ENCODE data around the gene DUS4L. TPM values are rescaled to one million over a fixed set of nuclear protein-coding genes. Genes with fewer than 3 reads are reported as not detected.

DUS4L gene
- total RNA-seq, 1 donor: 5.4 TPM

DNA sequence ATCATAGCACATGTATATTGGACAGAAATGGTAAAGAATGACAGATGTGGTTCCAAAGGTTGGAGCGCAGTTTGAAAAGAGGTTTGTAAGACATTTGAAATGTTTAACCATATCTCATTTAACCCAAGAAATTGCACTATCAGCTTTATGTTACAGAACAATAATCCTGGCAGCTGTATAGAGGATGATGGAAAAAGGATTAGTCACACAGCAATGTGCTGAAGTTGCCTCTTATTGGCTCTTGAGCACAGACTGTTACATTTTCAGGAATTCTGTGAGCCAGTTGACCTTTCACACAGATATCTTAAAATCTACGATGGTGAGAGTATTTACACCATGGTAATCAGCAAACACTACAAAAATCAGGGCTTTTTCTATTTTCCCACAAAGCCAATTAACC, 3.9 kb upstream of the DUS4L start:
- Histone ChIP-seq H3K4me2 (ENCODE audit: insufficient read depth, low read length) (peak overlapping the region; percentile 44), H3K9me3 (ENCODE audit: low read depth, low read length) (no peaks in the 10 kb centered on the region), H3K27me3 (ENCODE audit: insufficient read depth, low read length) (no peaks in the 10 kb centered on the region), H3K4me3 (ENCODE audit: insufficient read depth, low read length) (no peak overlapping the region), H3K4me1 (ENCODE audit: insufficient read depth, low read length) (peaks cover 38% of the 10 kb centered on the region), H4K20me1 (ENCODE audit: insufficient read depth, low read length) (peaks cover 4% of the 10 kb centered on the region), H3K79me2 (ENCODE audit: insufficient read depth, low read length) (peaks cover 65% of the 10 kb centered on the region), H3K27ac (ENCODE audit: low read depth, low read length) (peak overlapping the region; percentile 70), H3K36me3 (ENCODE audit: insufficient read depth, low read length) (peaks cover 10% of the 10 kb centered on the region), H2AFZ (ENCODE audit: low read length) (no peak overlapping the region)
- TF ChIP-seq, protein P1, sequence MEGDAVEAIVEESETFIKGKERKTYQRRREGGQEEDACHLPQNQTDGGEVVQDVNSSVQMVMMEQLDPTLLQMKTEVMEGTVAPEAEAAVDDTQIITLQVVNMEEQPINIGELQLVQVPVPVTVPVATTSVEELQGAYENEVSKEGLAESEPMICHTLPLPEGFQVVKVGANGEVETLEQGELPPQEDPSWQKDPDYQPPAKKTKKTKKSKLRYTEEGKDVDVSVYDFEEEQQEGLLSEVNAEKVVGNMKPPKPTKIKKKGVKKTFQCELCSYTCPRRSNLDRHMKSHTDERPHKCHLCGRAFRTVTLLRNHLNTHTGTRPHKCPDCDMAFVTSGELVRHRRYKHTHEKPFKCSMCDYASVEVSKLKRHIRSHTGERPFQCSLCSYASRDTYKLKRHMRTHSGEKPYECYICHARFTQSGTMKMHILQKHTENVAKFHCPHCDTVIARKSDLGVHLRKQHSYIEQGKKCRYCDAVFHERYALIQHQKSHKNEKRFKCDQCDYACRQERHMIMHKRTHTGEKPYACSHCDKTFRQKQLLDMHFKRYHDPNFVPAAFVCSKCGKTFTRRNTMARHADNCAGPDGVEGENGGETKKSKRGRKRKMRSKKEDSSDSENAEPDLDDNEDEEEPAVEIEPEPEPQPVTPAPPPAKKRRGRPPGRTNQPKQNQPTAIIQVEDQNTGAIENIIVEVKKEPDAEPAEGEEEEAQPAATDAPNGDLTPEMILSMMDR (IDR thresholded peaks at IDR 0.05; ENCODE audit: extremely low read depth, low read depth, low read length): no peak
- peak; percentile 90 for DNase-seq (ENCODE audit: insufficient read length, low spot score, missing footprints)

DNA sequence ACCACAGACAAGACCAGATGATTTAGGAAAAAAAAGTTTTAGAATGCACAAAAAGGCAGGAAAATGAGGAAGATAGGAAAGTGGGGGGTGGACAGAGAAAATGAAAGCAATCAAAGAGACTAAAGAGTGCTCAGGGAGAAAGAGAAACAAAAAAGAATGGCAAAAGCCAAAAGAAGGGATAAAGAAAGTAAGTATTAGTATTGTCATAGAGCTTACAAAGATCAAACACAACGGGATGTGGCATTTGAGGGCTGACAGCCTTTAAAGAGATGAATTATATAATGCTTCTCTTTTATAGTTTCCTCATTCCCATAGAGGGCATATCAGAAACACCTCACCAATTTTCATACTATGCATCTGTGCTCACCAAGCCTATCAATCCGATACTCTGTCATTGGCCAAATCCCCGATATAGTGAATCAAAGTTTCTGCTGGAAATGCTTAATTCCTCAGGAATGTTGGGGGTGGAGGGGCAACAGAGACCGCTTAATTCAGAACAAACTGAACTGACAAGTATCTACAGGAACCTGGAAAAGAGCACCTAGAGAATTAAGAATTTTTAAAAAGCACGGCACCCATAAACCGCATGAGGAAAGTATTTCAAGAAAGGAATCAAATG, 2.8 kb upstream of the DUS4L start:
- Histone ChIP-seq H3K9me3 (ENCODE audit: low read depth, low read length) (no peaks in the 10 kb centered on the region), H3K27me3 (ENCODE audit: insufficient read depth, low read length) (no peaks in the 10 kb centered on the region), H3K4me3 (ENCODE audit: insufficient read depth, low read length) (peak overlapping the region; percentile 3), H3K4me2 (ENCODE audit: insufficient read depth, low read length) (peak overlapping the region; percentile 44), H3K27ac (ENCODE audit: low read depth, low read length) (peak overlapping the region; percentile 70), H3K79me2 (ENCODE audit: insufficient read depth, low read length) (peaks cover 59% of the 10 kb centered on the region), H4K20me1 (ENCODE audit: insufficient read depth, low read length) (peaks cover 4% of the 10 kb centered on the region), H3K4me1 (ENCODE audit: insufficient read depth, low read length) (peaks cover 45% of the 10 kb centered on the region), H3K36me3 (ENCODE audit: insufficient read depth, low read length) (peaks cover 4% of the 10 kb centered on the region), H2AFZ (ENCODE audit: low read length) (no peak overlapping the region)
- TF ChIP-seq, protein P1 (IDR thresholded peaks at IDR 0.05; ENCODE audit: extremely low read depth, low read depth, low read length): no peak
- DNase-seq (ENCODE audit: insufficient read length, low spot score, missing footprints): peak; percentile 34

DNA sequence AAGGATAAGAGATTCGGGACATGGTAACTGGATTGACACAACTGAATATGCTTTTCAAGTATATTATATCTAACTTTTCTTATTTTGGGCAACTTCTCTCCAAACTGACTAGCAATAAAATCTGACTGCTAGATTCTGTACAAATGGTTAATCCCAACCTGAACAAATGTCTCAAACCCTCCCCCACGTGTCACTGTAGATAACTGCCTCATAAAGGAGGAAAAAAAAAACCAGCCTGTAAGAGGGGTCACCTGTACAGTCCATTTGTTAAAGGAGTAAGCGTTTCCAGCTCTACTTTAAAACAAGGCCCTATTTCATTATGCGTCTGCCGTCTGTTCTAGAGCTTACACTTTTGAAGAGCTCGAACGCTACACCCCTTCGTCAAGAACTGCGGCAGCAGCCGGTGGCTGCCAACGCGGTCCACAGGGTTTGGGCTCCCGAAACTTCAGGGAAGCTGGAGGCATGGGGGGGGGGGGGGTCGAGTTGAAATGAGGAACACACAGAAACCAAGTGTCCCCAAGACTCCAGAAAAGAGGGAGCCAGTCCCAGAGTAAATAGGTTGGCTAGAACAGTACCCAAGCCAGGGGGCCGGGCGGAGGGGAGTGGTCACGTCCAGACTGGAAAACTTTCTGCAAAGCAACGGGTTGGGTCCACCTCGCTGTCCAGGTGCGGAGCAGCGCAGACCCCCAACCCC, 543 bp upstream of the DUS4L start:
- peaks cover 45% of the 10 kb centered on the region for H3K4me1 ChIP-seq (ENCODE audit: insufficient read depth, low read length)
- H3K79me2 ChIP-seq (ENCODE audit: insufficient read depth, low read length): peaks cover 51% of the 10 kb centered on the region
- peak overlapping the region; percentile 94 for H3K27ac ChIP-seq (ENCODE audit: low read depth, low read length)
- TF ChIP-seq, protein P1 (IDR thresholded peaks at IDR 0.05; ENCODE audit: extremely low read depth, low read depth, low read length): no peak
- H3K4me3 ChIP-seq (ENCODE audit: insufficient read depth, low read length): peak overlapping the region; percentile 91
- peak overlapping the region; percentile 97 for H2AFZ ChIP-seq (ENCODE audit: low read length)
- no peaks in the 10 kb centered on the region for H3K9me3 ChIP-seq (ENCODE audit: low read depth, low read length)
- peaks cover 4% of the 10 kb centered on the region for H4K20me1 ChIP-seq (ENCODE audit: insufficient read depth, low read length)
- H3K36me3 ChIP-seq (ENCODE audit: insufficient read depth, low read length): no peaks in the 10 kb centered on the region
- peak; percentile 71 for DNase-seq (ENCODE audit: insufficient read length, low spot score, missing footprints)
- no peaks in the 10 kb centered on the region for H3K27me3 ChIP-seq (ENCODE audit: insufficient read depth, low read length)
- peak overlapping the region; percentile 99 for H3K4me2 ChIP-seq (ENCODE audit: insufficient read depth, low read length)

DNA sequence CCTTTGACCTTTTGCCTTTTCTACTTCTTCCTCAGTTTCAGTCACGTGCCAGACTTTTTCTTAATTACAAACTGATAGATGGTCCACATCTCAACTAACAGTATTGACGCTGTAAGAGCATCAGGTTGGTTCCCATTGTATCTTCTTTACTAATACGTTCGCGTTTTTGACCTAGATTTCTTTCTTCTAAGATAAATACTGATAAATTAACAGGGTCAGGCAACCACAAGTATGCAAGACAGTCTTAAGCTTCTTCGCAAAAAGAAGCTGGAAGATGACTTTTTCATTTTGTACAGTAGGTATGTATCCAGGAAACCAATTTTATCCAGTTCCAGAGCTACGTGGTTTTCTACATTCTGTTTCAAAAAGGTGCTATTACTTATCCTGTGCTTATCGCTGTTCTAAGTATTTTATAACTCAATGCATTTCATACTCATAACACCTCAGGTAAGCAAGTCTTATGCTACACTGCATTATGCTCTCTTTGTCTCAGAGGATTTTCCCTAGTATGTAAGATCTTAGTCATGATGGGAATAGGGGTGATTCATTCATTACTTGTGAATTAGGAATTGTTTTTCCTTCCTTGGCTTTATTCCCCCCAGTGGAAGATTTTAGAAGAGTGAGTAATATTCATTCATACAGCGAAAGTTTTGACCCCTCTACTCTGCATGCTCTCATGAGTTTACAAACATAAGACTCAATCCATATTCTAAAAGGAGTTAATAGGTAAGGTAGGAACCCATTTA, 955 bp downstream of the DUS4L start:
- Histone ChIP-seq H3K79me2 (ENCODE audit: insufficient read depth, low read length) (peaks cover 40% of the 10 kb centered on the region), H4K20me1 (ENCODE audit: insufficient read depth, low read length) (peaks cover 2% of the 10 kb centered on the region), H3K4me1 (ENCODE audit: insufficient read depth, low read length) (peaks cover 40% of the 10 kb centered on the region), H2AFZ (ENCODE audit: low read length) (peak overlapping the region; percentile 97), H3K9me3 (ENCODE audit: low read depth, low read length) (no peaks in the 10 kb centered on the region), H3K27me3 (ENCODE audit: insufficient read depth, low read length) (no peaks in the 10 kb centered on the region), H3K4me3 (ENCODE audit: insufficient read depth, low read length) (peak overlapping the region; percentile 91), H3K4me2 (ENCODE audit: insufficient read depth, low read length) (peak overlapping the region; percentile 99), H3K27ac (ENCODE audit: low read depth, low read length) (peak overlapping the region; percentile 94), H3K36me3 (ENCODE audit: insufficient read depth, low read length) (no peaks in the 10 kb centered on the region)
- peak; percentile 75 for DNase-seq (ENCODE audit: insufficient read length, low spot score, missing footprints)
- TF ChIP-seq, protein P1 (IDR thresholded peaks at IDR 0.05; ENCODE audit: extremely low read depth, low read depth, low read length): no peak
